GM12878 (cell line): Measurements from ENCODE around the gene NEU4. TPM values are rescaled to one million over a fixed set of nuclear protein-coding genes. Genes with fewer than 3 reads are reported as not detected.
A peak's percentile ranks its signal among the peaks of the same experiment; 100 is the strongest.

Source experiments
- ATAC-seq: fragments of 200-7000 bp; cut with Tn5 transposase; 3 replicates; pipeline ENCODE4 v1.9.1; 2020; ENCODE audit warnings: mild to moderate bottlenecking, moderate library complexity
- BruUV-seq: library from RNA; stranded (reverse); fragments of 400-500 nt; replicated peaks from 2 replicates; lab custom pipeline; 2021; lab: Mats Ljungman, UMichigan
- CTCF ChIA-PET: fragments of 300-600 bp; sonication (Branson Sonifier 250); formaldehyde crosslinking; extraction: SDS; loops from one replicate; lab custom pipeline; 2021; ENCODE audit warnings: inconsistent platforms; lab: Yijun Ruan, JAX
- POLR2A ChIA-PET: fragments of 350-600 bp; formaldehyde crosslinking; extraction: SDS; loops from one replicate; lab custom pipeline; 2021; ENCODE audit warnings: inconsistent platforms; lab: Charles Lee
- RAD21 ChIA-PET: fragments of 300-600 bp; sonication (Branson Sonifier 250); formaldehyde crosslinking; loops from one replicate; lab custom pipeline; 2023; ENCODE audit warnings: antibody characterized with exemption; ENCODE audit not compliant: unreplicated experiment; lab: Charles Lee
- SMC1A ChIA-PET: fragments of 300-600 bp; sonication (Branson Sonifier 250); formaldehyde crosslinking; loops from one replicate; lab custom pipeline; 2023; ENCODE audit not compliant: unreplicated experiment, uncharacterized antibody; lab: Charles Lee
- DNase-seq: peaks from one replicate; pipeline ENCODE4 v3.0.0-alpha.2; 2011; ENCODE audit warnings: low read depth, low spot score
- FAIRE-seq: peaks from 3 replicates; lab custom pipeline; 2011; peaks lifted over from hg19 to GRCh38; lab: Jason Lieb, UNC
- H2AFZ ChIP-seq: 2 replicates; pipeline ENCODE4 v1.6.0; 2011; ENCODE audit warnings: low read depth, low read length, control low read depth; ENCODE audit not compliant: control insufficient read depth
- H3K27ac ChIP-seq: 2 replicates; pipeline ENCODE4 v1.5.1; 2011; ENCODE audit warnings: control low read depth; ENCODE audit not compliant: control insufficient read depth, insufficient read depth
- H3K27me3 ChIP-seq, 2 experiments: replicated peaks in 1 of 2; 2 replicates each; pipeline versions ENCODE4 v1.6.0 to v1.6.1; 2011; ENCODE audit warnings: low read length in 1 of 2; ENCODE audit not compliant: control insufficient read depth in 2 of 2, insufficient read depth in 2 of 2
- H3K36me3 ChIP-seq, 2 experiments: 2 replicates each; pipeline ENCODE4 v1.5.1; 2011; ENCODE audit warnings: low read length in 1 of 2; ENCODE audit not compliant: control insufficient read depth in 2 of 2, insufficient read depth in 2 of 2
- H3K4me1 ChIP-seq: 2 replicates; pipeline ENCODE4 v1.6.1; 2011; ENCODE audit warnings: mild to moderate bottlenecking, low read length, moderate library complexity, mixed read lengths; ENCODE audit not compliant: control insufficient read depth, insufficient read depth
- H3K4me2 ChIP-seq: 2 replicates; pipeline ENCODE4 v1.6.0; 2011; ENCODE audit warnings: control low read depth; ENCODE audit not compliant: control insufficient read depth, insufficient read depth
- H3K4me3 ChIP-seq: fragments of 200-600 bp; sonication (generic); 2 replicates; pipeline ENCODE4 v1.5.1; 2016
- H3K79me2 ChIP-seq: 2 replicates; pipeline ENCODE4 v1.6.0; 2011; ENCODE audit warnings: low read length; ENCODE audit not compliant: control insufficient read depth, insufficient read depth
- H3K9ac ChIP-seq: 2 replicates; pipeline ENCODE4 v1.8.0; 2011; ENCODE audit warnings: low read length, control low read depth, mixed read lengths; ENCODE audit not compliant: control insufficient read depth, insufficient read depth
- H3K9me3 ChIP-seq: replicated peaks from 3 replicates; pipeline ENCODE4 v1.5.1; 2011; ENCODE audit warnings: mild to moderate bottlenecking, low read length; ENCODE audit not compliant: control insufficient read depth, insufficient read depth
- H4K20me1 ChIP-seq: 2 replicates; pipeline ENCODE4 v1.6.0; 2011; ENCODE audit not compliant: control insufficient read depth, insufficient read depth
- CREB1 ChIP-seq: IDR thresholded peaks from 2 replicates; pipeline ENCODE4 v1.6.1; 2012; ENCODE audit warnings: low read depth, mild to moderate bottlenecking, inconsistent platforms
- CREM ChIP-seq: IDR thresholded peaks from 2 replicates; pipeline ENCODE4 v1.6.1; 2014; ENCODE audit warnings: antibody characterized with exemption, low read depth
- EGR1 ChIP-seq, 2 experiments: IDR thresholded peaks; 1 replicate in 1 of 2; 2 replicates in 1 of 2; pipeline ENCODE4 v1.6.1; 2011 to 2012; ENCODE audit warnings: low read depth in 2 of 2, low read length in 2 of 2, borderline replicate concordance in 1 of 2, mild to moderate bottlenecking in 1 of 2, moderate library complexity in 1 of 2
- HDAC6 ChIP-seq: fragments of 200-600 bp; sonication (generic); IDR thresholded peaks from one replicate; pipeline ENCODE4 v1.8.0; 2017; ENCODE audit warnings: antibody characterized with exemption; ENCODE audit not compliant: unreplicated experiment
- IKZF1 ChIP-seq: fragments of 450-650 bp; conservative IDR thresholded peaks from 2 replicates; pipeline ENCODE4 v1.6.1; 2017; ENCODE audit warnings: antibody characterized with exemption, mild to moderate bottlenecking
- LARP7 ChIP-seq: fragments of 450-650 bp; IDR thresholded peaks from 2 replicates; pipeline ENCODE4 v1.6.1; 2017; ENCODE audit warnings: mild to moderate bottlenecking
- NR2C1 ChIP-seq: fragments of 450-650 bp; IDR thresholded peaks from 2 replicates; pipeline ENCODE4 v1.6.1; 2017; ENCODE audit warnings: antibody characterized with exemption, mild to moderate bottlenecking, moderate library complexity
- NRF1 ChIP-seq: conservative IDR thresholded peaks from 2 replicates; pipeline ENCODE4 v1.6.1; 2011; ENCODE audit warnings: mild to moderate bottlenecking, low read depth, low read length, improper control_type of control experiment
- RB1 ChIP-seq: fragments of 450-650 bp; formaldehyde crosslinking; IDR thresholded peaks from 2 replicates; pipeline ENCODE4 v1.6.1; 2017; ENCODE audit warnings: mild to moderate bottlenecking, borderline replicate concordance
- TCF3 ChIP-seq: IDR thresholded peaks from 2 replicates; pipeline ENCODE4 v1.6.1; 2012; ENCODE audit warnings: low read depth, mild to moderate bottlenecking, low read length, borderline replicate concordance; ENCODE audit not compliant: insufficient read depth
- YBX1 ChIP-seq: fragments of 450-650 bp; IDR thresholded peaks from 2 replicates; pipeline ENCODE4 v1.6.1; 2016; ENCODE audit warnings: antibody characterized with exemption
- ZNF687 ChIP-seq: fragments of 450-650 bp; IDR thresholded peaks from 2 replicates; pipeline ENCODE4 v1.6.1; 2017; ENCODE audit warnings: mild to moderate bottlenecking, moderate library complexity
- WGBS: methylation state at CpG from one replicate; pipeline ENCODE4 v1.1.6; 2016; ENCODE audit warnings: low lambda C conversion rate; ENCODE audit not compliant: insufficient replicate concordance, insufficient coverage; ENCODE audit errors: missing lambda C conversion rate; 5-methylcytosine and 5-hydroxymethylcytosine counted together
- in situ Hi-C: fragments of 300-500 bp; cut with MboI; formaldehyde crosslinking; loops from 9 replicates; pipeline ENCODE4 v1.14.3; 2018; ENCODE audit warnings: mixed read lengths
- intact Hi-C: fragments of 100-400 bp; cut with micrococcal nuclease; formaldehyde crosslinking; loops from one replicate; pipeline ENCODE4 v1.14.2; 2022; ENCODE audit not compliant: unreplicated experiment
- polyA plus RNA-seq, 11 experiments: library from polyadenylated mRNA; depleted of rRNA in 4 of 11; unstranded in 6 of 11; stranded (reverse) in 5 of 11; fragments of >200 nt; fragmentation: Nextera tagmentation in 4 of 11; fragmentation: Illumina TruSeq in 1 of 11; extraction: Ambion mirVana in 4 of 11; extraction: Trizol in 1 of 11; gene quantifications; 1 replicate in 1 of 11; 2 replicates in 10 of 11; pipeline versions ENCODE4 v1.2.1 to v1.2.3, GENCODE V29; 2011 to 2016; ENCODE audit warnings: inconsistent platforms in 2 of 11, missing spikeins in 2 of 11, low read depth in 1 of 11
- total RNA-seq, 4 experiments: library from RNA; depleted of rRNA in 3 of 4; stranded (reverse); fragments of >200 nt in 3 of 4; fragmentation: Illumina TruSeq in 1 of 4; extraction: Trizol in 1 of 4; gene quantifications; 2 replicates each; pipeline versions ENCODE4 v1.2.1 to v1.2.3, GENCODE V29; 2013 to 2021
- TF ChIP-seq, protein P1 (sequence below): fragments of 450-650 bp; IDR thresholded peaks from 2 replicates; pipeline ENCODE4 v1.6.1; 2016; ENCODE audit warnings: mild to moderate bottlenecking, moderate library complexity, borderline replicate concordance

Gene NEU4
- total and polyA plus RNA-seq, 10 of the 15 experiments (the other 5 are each of a cell fraction or from before 2014, with no cell fraction given) = 0.01 to 0.28 (median 0.14) TPM; not detected in 5

GRCh38 chr2:241803387-241804325 is 5.3 kb upstream of the NEU4 start:
- in situ Hi-C loops = no loop called here
- DNase-seq = no peak
- peak overlapping the region; percentile 81 for H3K4me2 ChIP-seq
- TF ChIP-seq NRF1 (peak; percentile 40; the same call in 1 of the 2 replicates), EGR1 (IDR thresholded peaks at IDR 0.05; ENCODE audit: borderline replicate concordance in 1 of 2, low read depth in 2 of 2, low read length in 2 of 2) (0 out of 3 replicates have a peak, but pooled peaks of 1 of the 2 experiments have one; percentile 46), NR2C1 (no peak), LARP7 (0 out of 2 replicates have a peak, but pooled peaks have one; percentile 36), CREB1 (peak; percentile 24; the same call in 1 of the 2 replicates), IKZF1 (peak; percentile 48), TCF3 (0 out of 2 replicates have a peak, but pooled peaks have one; percentile 23), RB1 (0 out of 2 replicates have a peak, but pooled peaks have one; percentile 33), CREM (0 out of 2 replicates have a peak, but pooled peaks have one; percentile 5), YBX1 (no peak), HDAC6 (peak; percentile 94), ZNF687 (0 out of 2 replicates have a peak, but pooled peaks have one; percentile 34)
- TF ChIP-seq, protein P1, sequence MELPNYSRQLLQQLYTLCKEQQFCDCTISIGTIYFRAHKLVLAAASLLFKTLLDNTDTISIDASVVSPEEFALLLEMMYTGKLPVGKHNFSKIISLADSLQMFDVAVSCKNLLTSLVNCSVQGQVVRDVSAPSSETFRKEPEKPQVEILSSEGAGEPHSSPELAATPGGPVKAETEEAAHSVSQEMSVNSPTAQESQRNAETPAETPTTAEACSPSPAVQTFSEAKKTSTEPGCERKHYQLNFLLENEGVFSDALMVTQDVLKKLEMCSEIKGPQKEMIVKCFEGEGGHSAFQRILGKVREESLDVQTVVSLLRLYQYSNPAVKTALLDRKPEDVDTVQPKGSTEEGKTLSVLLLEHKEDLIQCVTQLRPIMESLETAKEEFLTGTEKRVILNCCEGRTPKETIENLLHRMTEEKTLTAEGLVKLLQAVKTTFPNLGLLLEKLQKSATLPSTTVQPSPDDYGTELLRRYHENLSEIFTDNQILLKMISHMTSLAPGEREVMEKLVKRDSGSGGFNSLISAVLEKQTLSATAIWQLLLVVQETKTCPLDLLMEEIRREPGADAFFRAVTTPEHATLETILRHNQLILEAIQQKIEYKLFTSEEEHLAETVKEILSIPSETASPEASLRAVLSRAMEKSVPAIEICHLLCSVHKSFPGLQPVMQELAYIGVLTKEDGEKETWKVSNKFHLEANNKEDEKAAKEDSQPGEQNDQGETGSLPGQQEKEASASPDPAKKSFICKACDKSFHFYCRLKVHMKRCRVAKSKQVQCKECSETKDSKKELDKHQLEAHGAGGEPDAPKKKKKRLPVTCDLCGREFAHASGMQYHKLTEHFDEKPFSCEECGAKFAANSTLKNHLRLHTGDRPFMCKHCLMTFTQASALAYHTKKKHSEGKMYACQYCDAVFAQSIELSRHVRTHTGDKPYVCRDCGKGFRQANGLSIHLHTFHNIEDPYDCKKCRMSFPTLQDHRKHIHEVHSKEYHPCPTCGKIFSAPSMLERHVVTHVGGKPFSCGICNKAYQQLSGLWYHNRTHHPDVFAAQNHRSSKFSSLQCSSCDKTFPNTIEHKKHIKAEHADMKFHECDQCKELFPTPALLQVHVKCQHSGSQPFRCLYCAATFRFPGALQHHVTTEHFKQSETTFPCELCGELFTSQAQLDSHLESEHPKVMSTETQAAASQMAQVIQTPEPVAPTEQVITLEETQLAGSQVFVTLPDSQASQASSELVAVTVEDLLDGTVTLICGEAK = no peak

More at GRCh38 chr2:241803387-241804325, 5.3 kb upstream of the NEU4 start:
- ATAC-seq (peak; percentile 81), FAIRE-seq (peak; percentile 56)
- Histone ChIP-seq H3K36me3 (no peaks in the 10 kb centered on the region), H3K4me3 (peak overlapping the region; percentile 69), H3K27me3 (no peaks in the 10 kb centered on the region; a peak in 1 of 4 replicates), H3K27ac (no peak overlapping the region), H4K20me1 (no peaks in the 10 kb centered on the region), H2AFZ (peak overlapping the region; percentile 55), H3K4me1 (peaks cover 14% of the 10 kb centered on the region), H3K79me2 (no peaks in the 10 kb centered on the region), H3K9me3 (no peaks in the 10 kb centered on the region), H3K9ac (peak overlapping the region; percentile 27; the same call in 1 of the 2 replicates)
- ChIA-PET RAD21 (interaction anchor here (1.0 kb wide), 1 partner anchor 56 kb away, joined by 3 read pairs; no protein-coding TSS in a partner anchor), CTCF (interaction anchor here (0.8 to 1.4 kb wide), 3 partner anchors 8 to 75 kb away, joined by 3 to 4 read pairs (median 4); no protein-coding TSS in a partner anchor), SMC1A (no interaction called here), POLR2A (interaction anchor here (0.7 to 1.0 kb wide), 2 partner anchors 23 to 31 kb away, joined by 3 read pairs; no protein-coding TSS in a partner anchor)
- BruUV-seq = no TSS peak
- intact Hi-C loops = loop anchor here (5.0 kb wide), 1 partner anchor 39 kb away; no protein-coding TSS in a partner anchor
- WGBS = 8% methylated on average over 98 of the region's 109 CpGs
